Stomach (tissue), 9 donors: ENCODE measurements around the gene SH3RF3. TPM values are rescaled to one million over a fixed set of nuclear protein-coding genes. Genes with fewer than 3 reads are reported as not detected.

ENCODE experiments used
- DNase-seq, 2 donors: peaks; one replicate each; pipeline versions ENCODE4 v3.0.0 to v3.0.0-alpha.2; 2013 to 2019
- H3K27ac ChIP-seq, 5 donors: fragments of 200-600 bp in 4 of 5; sonication (generic) in 4 of 5; one replicate each; pipeline ENCODE4 v1.5.1; 2013 to 2019; ENCODE audit warnings: mild to moderate bottlenecking in 1 of 5, moderate library complexity in 1 of 5
- H3K27me3 ChIP-seq, 3 donors: fragments of 200-600 bp; sonication (generic); one replicate each; pipeline ENCODE4 v1.5.1; 2017 to 2019; ENCODE audit warnings: mixed run types in 1 of 3
- H3K36me3 ChIP-seq, 4 donors: fragments of 200-600 bp; sonication (generic); 1 replicate in 3 of 4; 2 replicates in 1 of 4; pipeline ENCODE4 v1.5.1; 2016 to 2019
- H3K4me1 ChIP-seq, 4 donors: fragments of 200-600 bp; sonication (generic); one replicate each; pipeline ENCODE4 v1.5.1; 2016 to 2019
- H3K4me3 ChIP-seq, 4 donors: fragments of 200-600 bp; sonication (generic) in 3 of 4; one replicate each; pipeline ENCODE4 v1.5.1; 2016 to 2019; ENCODE audit warnings: mild to moderate bottlenecking in 1 of 4
- H3K9me3 ChIP-seq, 4 donors: fragments of 200-600 bp; sonication (generic); one replicate each; pipeline ENCODE4 v1.5.1; 2016 to 2019
- EP300 ChIP-seq: sonication (generic); formaldehyde crosslinking; IDR thresholded peaks from one replicate; pipeline ENCODE4 v1.6.1; 2017; ENCODE audit warnings: antibody characterized with exemption
- POLR2A ChIP-seq, 4 donors: fragments of 450-650 bp; IDR thresholded peaks; one replicate each; pipeline ENCODE4 v1.6.1; 2016; ENCODE audit warnings: antibody characterized with exemption in 4 of 4, control low read depth in 2 of 4, mild to moderate bottlenecking in 1 of 4, moderate library complexity in 1 of 4
- POLR2AphosphoS5 ChIP-seq, 3 donors: sonication (generic); formaldehyde crosslinking; IDR thresholded peaks; one replicate each; pipeline ENCODE4 v1.6.1; 2016; ENCODE audit warnings: antibody characterized with exemption in 3 of 3
- WGBS, 5 donors: extraction: QIAGEN DNeasy Blood & Tissue Kit in 3 of 5; methylation state at CpG; one replicate each; pipeline versions ENCODE4 v1.1.5 to v1.1.7; 2013 to 2018; 5-methylcytosine and 5-hydroxymethylcytosine counted together
- intact Hi-C: fragments of 100-400 bp; cut with DNase I; formaldehyde crosslinking; loops from one replicate; pipeline ENCODE4 v1.15.1; 2023; ENCODE audit warnings: low total_unique reads
- polyA plus RNA-seq, 3 donors: library from polyadenylated mRNA; stranded (reverse); fragments of 200-250 nt; gene quantifications; one replicate each; pipeline ENCODE4 v1.2.3, GENCODE V29; 2013
- total RNA-seq, 5 donors: library from RNA; depleted of rRNA; stranded (reverse); fragments of >200 nt; gene quantifications; one replicate each; pipeline versions ENCODE4 v1.1.0 to v1.2.3, GENCODE V29; 2014 to 2016
- TF ChIP-seq, protein P1 (sequence below), 7 experiments: fragments of 450-650 bp in 4 of 7; fragments of 200-600 bp in 3 of 7; sonication (generic) in 3 of 7; IDR thresholded peaks; one replicate each; pipeline ENCODE4 v1.5.1; 2016 to 2019; ENCODE audit warnings: antibody characterized with exemption in 7 of 7, control low read depth in 2 of 7, mild to moderate bottlenecking in 1 of 7
- donor health status: healthy with polysubstance abuse.
- donor health status: Bipolar disorder and iron deficiency.
- donor health status: healthy.

The SH3RF3 gene
- total and polyA plus RNA-seq, 8 donors: 0.87 to 11.1 (median 4.4) TPM

DNA sequence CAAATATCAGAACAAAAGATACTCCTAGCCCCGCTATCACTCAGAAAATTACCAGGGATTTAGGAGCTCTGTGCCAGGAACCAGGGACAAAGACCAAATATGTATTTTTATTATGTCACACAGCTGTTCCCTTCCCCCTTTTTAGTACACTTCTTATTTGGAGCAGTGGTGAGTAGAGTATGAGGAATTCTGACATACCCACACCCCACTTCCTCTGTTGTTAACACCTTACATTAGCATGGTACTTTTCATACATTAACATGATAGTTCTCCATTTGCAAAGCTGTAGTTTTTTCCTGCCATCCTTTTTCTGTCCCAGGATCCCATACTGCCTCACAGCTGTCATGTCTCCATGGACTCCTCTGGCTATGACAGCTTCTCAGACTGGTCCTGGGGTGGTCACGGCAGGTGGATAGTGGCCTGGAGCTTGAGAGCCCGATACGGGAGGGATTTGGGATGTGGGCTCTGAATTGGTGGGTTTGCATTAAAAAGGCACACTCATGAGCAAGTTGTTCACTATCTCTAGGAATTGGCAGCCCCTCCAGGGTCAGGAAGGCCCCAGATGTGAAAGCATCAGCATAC lies 100.2 kb downstream of the SH3RF3 start:
- no peaks in the 10 kb centered on the region for H3K9me3 ChIP-seq
- intact Hi-C loops: no loop called here
- no peak for DNase-seq
- TF ChIP-seq POLR2A (IDR thresholded peaks at IDR 0.05) (no peak), POLR2AphosphoS5 (IDR thresholded peaks at IDR 0.05) (no peak), EP300 (no peak)
- TF ChIP-seq, protein P1, sequence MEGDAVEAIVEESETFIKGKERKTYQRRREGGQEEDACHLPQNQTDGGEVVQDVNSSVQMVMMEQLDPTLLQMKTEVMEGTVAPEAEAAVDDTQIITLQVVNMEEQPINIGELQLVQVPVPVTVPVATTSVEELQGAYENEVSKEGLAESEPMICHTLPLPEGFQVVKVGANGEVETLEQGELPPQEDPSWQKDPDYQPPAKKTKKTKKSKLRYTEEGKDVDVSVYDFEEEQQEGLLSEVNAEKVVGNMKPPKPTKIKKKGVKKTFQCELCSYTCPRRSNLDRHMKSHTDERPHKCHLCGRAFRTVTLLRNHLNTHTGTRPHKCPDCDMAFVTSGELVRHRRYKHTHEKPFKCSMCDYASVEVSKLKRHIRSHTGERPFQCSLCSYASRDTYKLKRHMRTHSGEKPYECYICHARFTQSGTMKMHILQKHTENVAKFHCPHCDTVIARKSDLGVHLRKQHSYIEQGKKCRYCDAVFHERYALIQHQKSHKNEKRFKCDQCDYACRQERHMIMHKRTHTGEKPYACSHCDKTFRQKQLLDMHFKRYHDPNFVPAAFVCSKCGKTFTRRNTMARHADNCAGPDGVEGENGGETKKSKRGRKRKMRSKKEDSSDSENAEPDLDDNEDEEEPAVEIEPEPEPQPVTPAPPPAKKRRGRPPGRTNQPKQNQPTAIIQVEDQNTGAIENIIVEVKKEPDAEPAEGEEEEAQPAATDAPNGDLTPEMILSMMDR (IDR thresholded peaks at IDR 0.05): no peak
- no peaks in the 10 kb centered on the region for H3K36me3 ChIP-seq
- H3K27ac ChIP-seq: no peak overlapping the region
- peaks cover 0 to 21% (median 6%) of the 10 kb centered on the region in 4 donors for H3K4me1 ChIP-seq
- H3K27me3 ChIP-seq: no peaks in the 10 kb centered on the region
- H3K4me3 ChIP-seq: no peak overlapping the region
- WGBS, 5 donors: 78 to 89% (median 81%) methylated on average over 4 of the region's 4 CpGs

DNA sequence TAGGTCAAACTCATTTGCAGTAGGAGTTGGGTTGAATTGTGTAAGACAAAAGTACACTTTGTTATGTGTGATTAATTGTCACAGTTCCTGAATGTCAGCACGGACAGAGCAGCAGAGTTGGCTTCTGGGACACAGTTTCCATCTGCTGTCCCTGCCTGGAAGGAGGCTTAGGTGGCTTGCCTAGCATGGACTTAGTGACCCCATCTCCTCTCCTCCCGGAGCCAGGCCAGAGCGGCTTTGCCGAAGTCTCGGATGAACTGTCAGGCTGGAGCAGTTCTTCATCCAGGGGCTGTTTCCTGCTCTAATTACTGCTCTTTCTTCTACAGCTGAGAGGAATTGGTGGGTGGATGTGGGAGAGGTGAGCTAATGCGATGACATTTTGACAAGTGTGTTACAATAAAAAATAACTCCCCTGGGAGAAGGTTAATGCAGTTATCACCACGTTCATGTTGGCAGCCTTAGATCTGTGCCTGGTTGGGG lies 102.0 kb downstream of the SH3RF3 start:
- Histone ChIP-seq H3K4me1 (peaks cover 0 to 21% (median 6%) of the 10 kb centered on the region in 4 donors), H3K27me3 (no peaks in the 10 kb centered on the region), H3K27ac (peak overlapping the region in 1 of 5 donors; percentile 4), H3K4me3 (no peak overlapping the region), H3K36me3 (no peaks in the 10 kb centered on the region), H3K9me3 (no peaks in the 10 kb centered on the region)
- no peak for TF ChIP-seq POLR2AphosphoS5 (IDR thresholded peaks at IDR 0.05)
- TF ChIP-seq, protein P1 (IDR thresholded peaks at IDR 0.05): no peak
- TF ChIP-seq POLR2A (IDR thresholded peaks at IDR 0.05): no peak
- TF ChIP-seq EP300: no peak
- intact Hi-C loops: no loop called here
- WGBS, 5 donors: 50 to 64% (median 55%) methylated on average over 7 of the region's 7 CpGs
- no peak for DNase-seq

DNA sequence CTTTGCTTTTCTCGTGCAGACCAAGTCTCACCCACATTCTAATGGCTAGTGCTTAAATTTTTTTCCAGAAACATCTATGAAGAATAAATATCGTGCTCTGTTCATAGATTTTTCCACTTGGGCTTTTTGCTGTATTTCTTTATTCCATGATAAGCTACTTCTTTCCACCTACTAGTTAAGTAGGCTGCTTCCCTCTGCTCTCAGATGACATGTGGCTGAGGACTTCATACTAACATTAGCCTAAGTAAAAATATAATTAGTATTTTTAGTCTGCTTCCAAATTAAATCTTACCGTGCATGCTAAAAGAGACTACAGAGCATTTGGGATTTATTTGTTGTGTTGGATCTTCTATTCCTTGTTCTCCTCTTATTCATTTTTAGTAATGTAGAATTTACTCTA lies 102.4 kb downstream of the SH3RF3 start:
- DNase-seq: no peak

DNA sequence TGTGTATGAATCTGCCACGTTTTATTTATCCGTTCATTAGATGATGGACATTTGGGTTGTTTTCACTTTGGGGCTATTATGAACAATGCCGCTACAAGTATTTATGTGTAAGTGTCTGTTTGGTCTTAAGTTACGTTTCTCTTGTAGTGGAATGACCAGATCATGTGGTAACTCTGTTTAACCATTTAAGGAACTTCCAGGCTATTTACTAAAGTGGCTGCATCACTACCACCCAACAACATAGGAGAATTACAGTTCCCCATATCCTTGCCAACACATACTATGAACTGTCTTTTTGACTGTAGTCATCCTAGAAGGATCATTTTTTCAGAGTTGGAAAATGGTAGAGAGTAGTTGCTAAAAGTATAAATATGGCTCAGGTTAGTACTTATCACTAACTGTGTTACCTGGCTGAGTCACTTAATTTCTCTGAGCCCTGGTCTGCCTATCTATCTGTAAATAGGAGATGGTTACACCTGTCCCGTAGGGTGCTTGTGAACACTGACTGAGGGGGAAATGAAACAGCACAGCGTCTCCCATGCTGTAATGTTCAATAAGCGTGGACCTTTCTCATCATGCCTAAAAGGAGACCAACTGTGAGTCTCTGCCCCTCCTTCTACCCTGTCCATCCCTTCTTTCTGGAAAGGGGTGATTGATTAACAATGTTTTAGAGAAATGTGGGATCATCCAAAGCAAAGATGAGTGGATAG lies 103.1 kb downstream of the SH3RF3 start:
- no peaks in the 10 kb centered on the region for H3K36me3 ChIP-seq

More for the DNA sequence above, 102.4 kb downstream of the SH3RF3 start:
- Histone ChIP-seq H3K9me3 (no peaks in the 10 kb centered on the region), H3K36me3 (no peaks in the 10 kb centered on the region), H3K4me1 (peaks cover 0 to 21% (median 6%) of the 10 kb centered on the region in 4 donors), H3K27me3 (no peaks in the 10 kb centered on the region), H3K27ac (peak overlapping the region in 1 of 5 donors; percentile 4), H3K4me3 (no peak overlapping the region)
- WGBS, 5 donors: 52 to 70% (median 66%) methylated on average over 3 of the region's 3 CpGs
- no peak for TF ChIP-seq EP300
- TF ChIP-seq, protein P1 (IDR thresholded peaks at IDR 0.05): no peak
- no peak for TF ChIP-seq POLR2A (IDR thresholded peaks at IDR 0.05)
- TF ChIP-seq POLR2AphosphoS5 (IDR thresholded peaks at IDR 0.05): no peak
- intact Hi-C loops: no loop called here

More for the DNA sequence above, 103.1 kb downstream of the SH3RF3 start:
- Histone ChIP-seq H3K9me3 (no peaks in the 10 kb centered on the region), H3K27ac (no peak overlapping the region), H3K4me1 (peaks cover 0 to 21% (median 6%) of the 10 kb centered on the region in 4 donors), H3K27me3 (no peaks in the 10 kb centered on the region), H3K4me3 (no peak overlapping the region)
- DNase-seq: no peak
- TF ChIP-seq POLR2AphosphoS5 (IDR thresholded peaks at IDR 0.05) (no peak), POLR2A (IDR thresholded peaks at IDR 0.05) (no peak), EP300 (no peak)
- TF ChIP-seq, protein P1 (IDR thresholded peaks at IDR 0.05): no peak
- whole genome bisulfite sequencing, 5 donors: 70 to 81% (median 74%) methylated on average over 7 of the region's 7 CpGs
- intact Hi-C loops: no loop called here
